DMS153 treated with DMSO at 0.1 percent for 48 hours (cell line): ENCODE data around the gene GCNT4.
"Not testable (repeated sequence)": the region's sequence is repeated elsewhere in the genome, so short reads cannot be mapped to it uniquely, and the experiment has no call there.

Experiments
- DNase-seq: peaks from one replicate; lab custom pipeline; 2025; ENCODE audit not compliant: unreplicated experiment; lab: John Stamatoyannopoulos, UW

GCNT4 gene, protein sequence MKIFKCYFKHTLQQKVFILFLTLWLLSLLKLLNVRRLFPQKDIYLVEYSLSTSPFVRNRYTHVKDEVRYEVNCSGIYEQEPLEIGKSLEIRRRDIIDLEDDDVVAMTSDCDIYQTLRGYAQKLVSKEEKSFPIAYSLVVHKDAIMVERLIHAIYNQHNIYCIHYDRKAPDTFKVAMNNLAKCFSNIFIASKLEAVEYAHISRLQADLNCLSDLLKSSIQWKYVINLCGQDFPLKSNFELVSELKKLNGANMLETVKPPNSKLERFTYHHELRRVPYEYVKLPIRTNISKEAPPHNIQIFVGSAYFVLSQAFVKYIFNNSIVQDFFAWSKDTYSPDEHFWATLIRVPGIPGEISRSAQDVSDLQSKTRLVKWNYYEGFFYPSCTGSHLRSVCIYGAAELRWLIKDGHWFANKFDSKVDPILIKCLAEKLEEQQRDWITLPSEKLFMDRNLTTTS

DNA sequence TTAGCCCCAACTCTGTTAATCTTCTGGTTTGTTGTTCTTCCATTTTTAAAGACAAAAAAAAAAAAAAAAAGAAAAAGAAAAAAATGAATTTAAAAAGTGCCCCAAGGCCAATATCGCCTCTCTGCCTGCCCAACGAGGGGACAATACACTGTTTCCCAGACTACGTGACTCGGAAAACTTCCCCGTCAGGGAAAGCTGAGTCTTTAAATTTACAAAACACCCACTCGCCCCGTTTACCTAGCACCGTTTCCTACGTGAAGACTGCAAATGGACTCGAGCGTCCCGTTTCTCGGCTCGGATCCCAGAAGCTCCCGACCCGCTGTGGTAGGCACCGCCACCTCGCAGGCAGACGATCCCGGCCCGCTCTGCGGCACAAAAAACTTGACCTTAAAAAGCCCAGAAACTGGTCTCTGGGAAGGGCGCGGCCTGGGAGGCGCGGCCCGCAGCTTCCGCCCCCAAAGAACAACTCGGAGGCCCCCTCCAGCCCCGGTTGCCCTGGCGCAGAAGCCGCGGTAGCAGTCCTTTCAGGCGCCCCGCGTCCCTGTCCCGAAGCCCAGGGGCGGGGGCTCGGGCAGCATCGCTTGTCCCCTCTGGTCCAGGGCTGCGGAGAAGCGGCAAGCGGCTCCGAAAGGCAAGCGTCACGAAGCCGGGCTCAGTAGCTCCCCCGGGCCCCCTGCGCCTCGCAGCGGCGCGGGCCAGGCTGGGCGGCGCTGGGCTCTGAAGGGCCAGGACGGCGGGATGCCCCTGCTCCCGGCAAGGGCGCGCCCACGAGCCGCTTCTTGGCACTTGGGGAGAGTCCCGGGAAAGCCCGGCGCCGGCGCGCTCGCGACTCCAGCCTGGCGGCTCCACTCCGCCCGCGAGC lies at the start of gene GCNT4:
Gene GCNT4, minus strand, starts transcription at position 367 of the 862 bp plus-strand sequence. CDS start 22,521 bp downstream, outside the sequence.
- no peak for DNase-seq

DNA sequence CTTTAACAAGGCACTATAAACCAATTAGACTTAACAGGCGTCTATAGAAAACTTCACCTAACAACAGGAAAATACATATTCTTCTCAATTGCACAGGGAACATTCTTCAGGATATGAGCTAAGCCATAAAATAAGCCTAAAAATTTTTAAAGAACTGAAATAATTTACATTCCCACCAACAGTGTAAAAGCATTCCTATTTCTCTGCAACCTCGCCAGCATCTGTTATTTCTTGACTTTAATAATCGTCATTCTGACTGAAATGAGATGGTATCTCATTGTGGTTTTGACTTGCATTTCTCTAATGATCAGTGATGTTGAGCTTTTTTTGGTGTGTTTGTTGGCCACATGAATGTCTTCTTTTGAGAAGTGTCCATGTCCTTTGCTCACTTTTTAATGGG lies 43.6 kb upstream of the GCNT4 start:
- not testable (repeated sequence) for DNase-seq

DNA sequence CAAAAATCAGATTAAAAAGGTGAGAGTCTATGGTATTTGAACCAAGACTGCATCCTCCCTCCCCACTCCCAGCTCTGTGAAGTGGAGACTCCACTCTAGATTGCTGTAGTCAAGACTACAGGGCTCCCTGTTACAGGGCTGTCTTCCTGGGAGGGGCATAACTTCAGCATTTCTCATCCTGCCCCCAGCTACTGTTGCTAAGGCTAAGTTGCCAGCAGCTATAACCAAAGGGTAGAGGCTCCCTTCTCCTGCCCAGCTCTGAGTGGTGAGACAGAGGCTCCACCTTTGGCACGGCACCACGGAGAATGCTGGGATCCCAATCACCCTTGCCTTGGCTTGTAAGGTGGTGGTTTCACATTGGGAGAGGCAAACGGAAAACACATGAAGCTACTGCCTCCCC lies 39.2 kb upstream of the GCNT4 start:
- DNase-seq: no peak

DNA sequence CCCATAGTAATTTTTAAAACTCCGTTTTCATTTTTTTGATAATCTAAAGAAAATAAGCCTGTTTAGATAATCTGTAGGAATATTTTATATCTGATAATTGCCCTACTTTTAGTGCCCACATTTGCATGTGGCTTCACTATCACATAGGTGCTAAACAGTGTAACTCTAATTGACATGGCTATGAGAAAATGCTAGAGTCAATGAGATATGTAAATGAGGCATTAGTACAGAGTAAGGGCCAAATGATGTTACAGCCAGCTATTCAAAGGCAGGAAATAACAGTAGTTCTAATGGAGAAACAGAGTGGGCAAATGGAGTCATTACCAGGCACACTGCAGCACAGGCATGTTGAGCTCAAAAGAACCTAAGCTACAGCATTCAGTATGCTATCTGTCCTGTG lies 37.3 kb upstream of the GCNT4 start:
- no peak for DNase-seq

DNA sequence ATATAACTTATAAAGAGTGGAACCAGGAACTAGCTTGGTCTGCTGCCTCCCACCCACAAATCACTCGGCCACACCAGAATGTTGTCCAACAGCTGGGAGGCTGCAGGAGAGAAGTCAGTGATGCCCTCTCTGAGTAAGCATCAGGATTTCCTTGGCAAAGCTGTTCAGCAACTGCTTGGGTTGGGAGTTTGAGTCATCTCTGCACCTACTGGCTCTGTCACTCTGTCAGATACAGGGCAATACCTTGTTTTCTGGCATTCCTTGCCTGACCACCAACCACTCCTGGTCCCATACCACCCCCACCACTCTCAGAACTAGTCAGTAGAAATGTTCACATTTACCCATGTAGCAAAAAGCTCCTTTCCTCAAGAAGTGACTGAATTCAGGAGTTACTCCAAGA lies 36.8 kb upstream of the GCNT4 start:
- no peak for DNase-seq

DNA sequence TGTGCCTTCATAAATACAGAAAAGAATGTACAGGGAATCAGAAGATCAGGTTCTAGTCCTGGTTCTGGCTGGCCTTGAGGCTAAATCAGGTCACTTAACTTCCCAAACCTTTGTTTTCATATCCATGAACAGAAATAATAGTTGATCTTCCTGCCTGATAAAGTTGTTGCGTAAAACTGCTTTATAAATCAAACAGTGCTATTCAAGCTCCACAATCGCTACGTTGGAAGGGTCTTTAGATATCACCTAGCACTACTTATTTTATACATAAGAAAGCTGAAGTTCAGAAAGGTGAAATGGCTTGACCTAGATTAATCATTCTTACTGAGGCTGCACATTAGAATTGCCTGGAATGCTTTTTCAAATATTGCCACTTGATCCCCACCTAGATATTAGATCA lies 36.3 kb upstream of the GCNT4 start:
- no peak for DNase-seq

DNA sequence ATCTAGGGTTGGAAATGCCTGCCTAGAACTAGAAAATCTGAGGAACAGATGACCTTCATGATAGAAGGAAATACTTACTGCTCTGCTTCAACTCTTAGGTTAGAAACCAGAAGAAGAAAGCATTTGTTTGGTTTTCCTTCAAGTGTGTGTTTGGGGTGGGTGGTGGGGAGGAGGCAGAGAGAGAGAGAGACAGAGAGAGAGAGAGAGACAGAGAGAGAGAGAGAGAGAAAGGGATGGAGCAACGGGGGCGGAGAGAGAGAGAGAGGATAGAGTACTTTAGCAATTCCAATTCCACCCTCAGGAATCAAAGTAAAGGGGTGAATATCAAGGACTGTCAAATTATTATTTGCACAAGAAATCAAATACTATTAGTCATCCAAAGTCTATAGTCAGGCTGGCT lies 29.2 kb upstream of the GCNT4 start:
- no peak for DNase-seq

DNA sequence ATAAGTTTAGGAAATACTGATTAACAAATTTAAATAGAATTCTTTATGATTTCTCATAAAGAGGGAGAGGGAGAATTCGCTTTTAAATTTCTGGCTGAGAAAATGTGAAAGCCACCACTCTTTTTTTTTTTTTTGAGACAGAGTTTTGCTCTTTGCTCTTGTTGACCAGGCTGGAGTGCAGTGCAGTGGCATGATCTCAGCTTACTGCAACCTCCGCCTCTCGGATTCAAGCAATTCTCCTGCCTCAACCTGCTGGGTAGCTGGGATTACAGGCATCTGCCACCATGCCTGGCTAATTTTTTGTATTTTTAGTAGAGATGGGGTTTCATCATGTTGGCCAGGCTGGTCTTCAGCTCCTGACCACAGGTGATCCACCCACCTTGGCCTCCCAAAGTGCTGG lies 27.0 kb upstream of the GCNT4 start:
- not testable (repeated sequence) for DNase-seq

DNA sequence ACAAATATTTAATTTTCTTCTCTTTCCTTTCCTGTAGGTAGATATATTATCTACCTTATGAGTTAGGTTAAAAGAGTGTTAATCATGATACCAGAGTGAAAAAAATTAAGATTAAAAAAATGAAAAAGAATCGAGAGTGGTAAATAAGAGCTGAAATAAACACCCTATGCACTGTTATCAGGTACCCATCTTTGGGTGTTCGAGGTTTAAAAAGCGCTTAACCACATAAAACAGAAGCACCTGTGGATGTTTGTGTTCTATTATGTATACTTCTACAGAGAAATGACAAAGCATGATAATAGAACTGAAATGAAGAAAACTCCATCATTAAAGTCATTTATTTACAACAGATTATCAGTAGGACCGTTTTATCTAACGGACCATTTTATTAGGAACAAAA lies 25.7 kb upstream of the GCNT4 start:
- no peak for DNase-seq

DNA sequence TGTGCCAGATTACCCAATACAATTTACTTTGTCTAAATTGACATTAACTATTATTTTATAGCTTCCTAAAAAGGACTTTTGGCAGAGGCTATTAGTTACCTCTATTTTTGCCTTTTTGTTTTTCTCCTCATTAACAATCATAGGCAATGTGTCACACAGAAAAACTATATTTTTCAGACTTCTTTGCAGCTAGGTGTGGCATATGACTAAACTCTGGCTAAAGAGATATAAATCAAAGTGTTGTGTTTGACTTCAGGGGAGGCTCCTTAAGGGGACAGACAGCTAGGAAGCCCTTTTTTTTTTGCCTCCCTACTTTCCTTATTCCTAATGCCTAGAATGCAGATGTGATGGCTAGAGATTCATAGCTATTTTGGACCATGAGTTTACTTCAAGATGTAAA lies 19.7 kb upstream of the GCNT4 start:
- no peak for DNase-seq

DNA sequence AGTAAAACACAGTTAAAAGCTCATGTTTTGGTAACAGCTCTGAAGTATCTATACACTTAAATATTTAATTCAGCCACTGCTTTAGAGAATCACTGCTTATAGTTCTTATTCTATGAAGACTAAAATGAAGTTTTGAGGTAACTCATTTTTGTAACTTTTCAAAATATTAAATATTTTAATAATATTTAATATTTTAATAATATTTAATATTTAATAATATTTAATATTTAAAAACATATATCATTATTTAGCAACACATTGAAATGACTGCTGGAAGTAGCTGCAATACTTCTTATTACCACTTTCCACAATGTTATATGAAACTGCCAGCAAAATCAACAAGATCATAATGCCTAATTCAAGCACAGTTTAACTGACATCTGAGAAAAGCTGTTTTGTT lies 18.7 kb upstream of the GCNT4 start:
- DNase-seq: no peak

DNA sequence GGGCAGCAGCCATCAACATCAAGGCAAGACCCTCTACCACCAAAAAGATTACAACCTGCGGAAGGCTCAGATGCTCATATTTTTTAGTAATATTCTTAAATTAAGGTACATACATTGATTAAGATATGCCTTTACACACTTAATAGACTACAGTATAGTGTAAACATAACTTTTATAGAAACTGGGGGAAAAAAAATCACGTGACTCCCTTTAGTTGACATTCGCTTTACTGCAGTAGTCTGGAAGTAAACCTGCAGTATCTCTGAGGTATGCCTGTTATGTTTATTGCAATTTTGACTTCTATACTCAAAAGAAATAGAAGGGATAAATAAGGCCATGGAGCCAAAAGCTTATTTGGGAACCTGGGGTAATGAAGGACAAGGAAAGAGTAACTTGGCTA lies 15.1 kb upstream of the GCNT4 start:
- DNase-seq: no peak

DNA sequence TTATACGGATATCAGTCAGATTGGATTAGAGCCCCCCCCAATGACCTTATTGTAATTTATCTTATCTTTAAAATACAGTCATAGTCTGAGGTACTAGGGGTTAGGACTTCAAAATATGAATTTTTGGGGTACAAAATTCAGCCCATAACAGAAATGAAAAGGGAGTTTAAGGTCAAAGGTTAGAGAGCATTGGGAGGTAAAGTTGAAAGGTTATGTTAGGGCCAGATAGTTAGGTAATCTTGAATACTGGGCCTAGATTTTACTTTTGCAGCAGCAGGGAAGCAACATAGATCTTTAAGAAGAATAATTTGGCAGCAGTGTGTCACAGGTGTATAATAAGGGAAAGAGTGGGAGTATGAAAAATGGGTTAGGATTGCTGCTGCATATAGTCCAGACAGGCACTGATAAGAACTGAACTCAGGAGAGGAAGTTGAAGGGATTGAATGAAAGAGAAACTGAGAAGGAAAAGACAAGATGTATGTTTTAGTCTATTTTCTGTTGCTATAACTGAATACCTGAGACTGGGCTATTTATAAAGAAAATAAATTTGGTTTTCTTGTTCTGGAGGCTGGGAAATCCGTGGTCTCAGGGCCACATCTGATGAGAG lies 10.7 kb upstream of the GCNT4 start:
- DNase-seq: no peak

DNA sequence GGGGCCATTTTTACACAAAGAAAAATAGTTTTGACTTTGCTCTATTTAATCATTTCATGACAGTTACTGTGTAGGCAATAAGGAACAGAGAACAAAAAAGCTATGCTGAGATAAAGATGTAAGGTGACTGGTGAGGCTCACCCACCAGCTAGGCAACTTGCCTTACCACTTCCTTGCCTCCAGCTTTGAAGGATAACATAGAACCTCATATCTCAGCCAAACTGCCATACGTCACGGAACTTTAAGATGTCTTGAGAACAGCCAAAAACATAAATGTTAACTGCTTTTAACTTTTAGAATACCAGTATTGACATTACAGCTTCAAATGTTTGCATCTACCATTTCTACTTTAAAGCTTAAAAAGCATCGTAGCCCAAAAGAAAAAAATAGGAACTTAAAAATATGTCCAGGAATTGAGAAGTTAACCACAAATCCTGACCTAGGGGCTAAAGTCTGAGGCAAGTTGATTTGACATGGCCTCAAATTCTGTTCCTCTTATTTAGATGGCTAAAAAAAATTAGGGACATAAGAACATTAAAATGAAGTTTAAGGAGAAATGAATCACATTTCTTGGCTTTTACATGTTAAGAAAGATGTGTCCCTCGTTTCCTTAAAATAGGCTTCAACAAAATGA lies 7.7 kb upstream of the GCNT4 start:
- no peak for DNase-seq

DNA sequence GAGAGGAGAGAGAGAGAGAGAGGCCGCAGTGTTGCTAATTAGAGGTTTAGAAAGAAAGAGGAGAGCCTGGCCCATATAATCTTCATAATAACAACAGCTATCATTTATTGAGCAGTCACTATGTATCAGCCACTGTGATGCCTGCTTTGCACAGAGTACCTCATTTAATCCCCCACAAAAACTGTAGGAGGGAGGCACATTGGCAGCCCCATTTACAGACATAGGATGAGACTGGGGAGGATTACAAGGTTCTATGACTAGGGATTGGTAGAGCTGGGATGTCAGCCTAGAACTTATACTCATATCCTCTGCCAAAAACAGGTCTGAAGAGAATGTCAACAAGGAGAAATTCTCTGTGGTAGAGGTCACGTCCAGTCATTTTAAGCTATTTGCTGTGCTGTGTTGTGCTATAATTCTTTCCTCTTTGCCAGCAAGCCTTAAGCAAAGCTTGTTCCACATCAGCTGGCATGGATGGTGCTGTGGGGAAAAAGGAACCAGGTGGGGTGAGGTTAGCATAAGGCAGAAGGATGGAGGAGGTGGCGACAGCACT lies 6.7 kb upstream of the GCNT4 start:
- DNase-seq: no peak

DNA sequence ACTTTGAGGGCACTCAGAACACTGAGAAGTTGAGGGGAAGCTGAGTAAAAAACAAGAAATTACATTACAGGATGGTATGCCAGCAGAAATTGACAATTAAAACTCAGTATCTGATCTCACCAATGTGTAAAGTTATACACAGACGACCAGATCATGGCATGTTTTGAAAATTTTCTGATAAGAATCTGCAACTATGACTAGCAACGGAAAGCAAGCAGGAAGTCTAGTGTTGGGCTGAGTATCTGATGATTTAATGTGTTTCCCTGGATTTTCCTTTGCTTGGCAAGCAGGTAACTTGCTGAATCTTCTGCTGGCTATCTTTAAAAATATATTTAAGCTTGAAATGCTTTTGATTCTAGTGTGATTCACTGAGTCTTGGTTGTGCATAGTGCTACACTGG lies 5.2 kb upstream of the GCNT4 start:
- no peak for DNase-seq

DNA sequence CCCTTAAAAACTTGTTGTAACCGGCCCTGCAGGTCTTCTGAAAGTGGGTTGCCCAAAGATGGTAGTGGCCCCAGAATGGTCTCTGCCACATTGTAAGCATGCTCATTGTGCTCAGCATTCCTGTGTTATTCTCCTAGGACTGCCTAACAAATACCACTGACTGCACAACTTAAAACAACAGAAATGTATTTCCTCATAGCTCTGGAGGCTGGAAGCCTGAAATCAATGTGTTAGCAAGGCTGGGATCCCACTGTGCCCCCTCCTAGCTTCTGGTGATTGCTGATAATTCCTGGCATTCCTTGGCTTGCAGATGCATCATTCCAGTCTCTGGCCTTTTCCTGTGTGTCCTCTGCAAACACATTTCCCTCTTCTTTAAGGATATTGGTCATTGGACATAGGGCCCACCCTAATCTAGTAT lies 3.4 kb upstream of the GCNT4 start:
- no peak for DNase-seq

DNA sequence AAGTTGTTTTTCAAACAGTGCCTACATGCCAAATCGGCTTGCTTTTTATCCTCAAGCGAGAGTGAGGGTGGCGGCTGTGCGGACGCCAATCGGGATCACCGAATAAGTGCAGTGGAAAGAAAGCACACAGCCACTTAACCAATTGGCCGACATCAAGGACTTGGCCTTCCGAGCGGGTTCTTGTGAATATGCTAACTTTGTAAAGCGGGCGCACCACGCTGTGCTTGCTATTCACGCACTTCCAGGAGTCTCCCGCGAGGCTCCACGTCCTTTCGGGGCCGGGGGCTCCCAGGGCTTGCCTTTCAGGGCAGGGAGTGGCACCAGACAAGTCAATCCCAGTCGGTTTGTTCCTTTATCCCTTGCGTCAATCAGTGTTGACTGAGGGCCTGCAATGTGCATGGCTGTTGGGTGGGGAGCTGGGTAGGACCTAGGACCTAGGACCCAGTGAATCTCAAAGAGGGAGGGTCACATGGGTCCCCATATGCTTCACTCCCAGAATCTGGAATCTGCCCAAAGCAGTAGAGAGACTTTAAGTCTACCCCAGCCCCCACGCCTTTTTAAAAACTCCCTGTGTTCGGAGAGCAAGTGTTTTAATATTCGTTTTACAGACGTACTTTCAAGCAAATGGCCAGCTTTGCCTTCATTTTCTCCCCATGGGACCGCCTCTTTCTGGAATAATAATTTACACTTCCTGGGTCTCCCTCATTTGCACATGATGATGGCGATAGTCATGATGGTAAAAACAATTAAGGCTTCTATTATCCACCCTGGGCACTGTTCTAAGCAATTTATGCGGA lies 2.0 kb upstream of the GCNT4 start:
- DNase-seq: no peak

DNA sequence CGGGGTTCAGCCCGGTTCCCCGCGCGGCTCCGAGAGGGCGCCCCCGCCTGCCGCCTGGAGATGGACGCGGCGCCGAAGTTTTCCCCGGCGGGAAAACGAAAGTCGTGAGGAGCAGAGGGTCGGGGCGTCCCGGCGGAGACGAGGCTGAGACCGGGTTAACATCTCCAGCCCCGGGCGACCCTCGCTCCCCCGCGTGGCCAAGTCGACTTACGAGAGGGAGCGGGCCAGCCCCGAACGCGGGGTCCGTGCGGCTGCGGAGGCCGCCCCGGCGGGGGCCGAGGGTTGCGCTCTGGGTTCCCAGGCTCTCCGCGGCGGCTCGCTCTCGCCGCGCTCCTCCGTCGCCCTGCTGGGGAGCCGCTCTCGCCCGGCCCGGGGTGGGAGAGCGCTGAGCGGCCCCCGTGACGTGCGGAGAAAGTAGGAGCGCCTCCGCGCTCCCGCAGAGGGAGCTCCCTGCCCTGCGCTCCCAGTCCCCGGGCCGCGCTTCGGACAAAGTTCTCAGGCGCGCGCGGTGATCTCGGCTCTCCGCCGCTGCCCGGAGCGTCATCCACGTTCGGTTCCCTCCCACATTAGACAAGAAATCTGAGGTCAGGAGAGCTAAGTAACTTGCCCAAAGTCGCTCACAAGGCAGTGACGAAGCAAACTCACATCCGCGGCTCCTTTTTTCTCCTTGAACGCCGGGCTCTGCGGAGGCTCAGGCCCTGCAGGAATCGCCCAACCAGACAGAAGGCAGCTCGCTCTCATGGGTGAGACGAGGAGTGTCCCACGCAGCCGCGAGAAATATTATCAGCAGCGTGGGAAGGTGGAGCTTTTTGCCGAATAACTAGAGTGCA lies 1.2 kb upstream of the GCNT4 start:
- no peak for DNase-seq

DNA sequence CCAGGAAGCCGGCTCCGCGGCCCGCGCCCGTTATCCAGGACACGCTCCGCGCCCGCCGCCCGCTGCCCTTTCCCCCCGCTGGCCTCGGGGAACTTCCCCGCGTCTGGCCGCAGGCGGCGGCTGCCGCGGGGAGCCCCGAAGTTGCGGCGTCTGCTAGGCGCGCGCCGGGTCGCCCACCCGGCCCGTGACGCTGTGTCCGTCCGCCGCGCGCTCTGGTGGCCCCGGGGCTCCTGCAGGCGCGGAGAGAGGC lies 621 bp upstream of the GCNT4 start:
- DNase-seq: no peak
